Pancreas (tissue), 10 donors: ENCODE results near the gene IGSF21. TPM values are rescaled to one million over a fixed set of nuclear protein-coding genes. Genes with fewer than 3 reads are reported as not detected.

Source experiments
- ATAC-seq, 4 donors: fragments of 200-7000 bp; cut with Tn5 transposase; one replicate each; pipeline versions ENCODE4 v1.8.0 to v1.9.1; 2020; ENCODE audit warnings: mild to moderate bottlenecking in 4 of 4, moderate library complexity in 4 of 4
- DNase-seq, 6 donors: peaks; one replicate each; pipeline ENCODE4 v3.0.0-alpha.2; 2020
- FAIRE-seq: peaks from 2 replicates; lab custom pipeline; 2012; peaks lifted over from hg19 to GRCh38; lab: Jason Lieb, UNC
- H3K27ac ChIP-seq, 4 donors: fragments of 200-600 bp; sonication (generic); 1 replicate in 3 of 4; 2 replicates in 1 of 4; pipeline versions ENCODE4 v1.5.0 to v1.8.0; 2020
- H3K27me3 ChIP-seq, 4 donors: fragments of 200-600 bp; one replicate each; pipeline ENCODE4 v1.8.0; 2021
- H3K36me3 ChIP-seq, 3 donors: fragments of 200-600 bp; sonication (generic) in 1 of 3; one replicate each; pipeline versions ENCODE4 v1.5.0 to v1.8.0; 2020 to 2021
- H3K4me1 ChIP-seq, 3 donors: fragments of 200-600 bp; one replicate each; pipeline ENCODE4 v1.8.0; 2021
- H3K4me3 ChIP-seq, 4 donors: fragments of 200-600 bp; sonication (generic) in 2 of 4; one replicate each; pipeline versions ENCODE4 v1.5.0 to v1.8.0; 2020 to 2021
- H3K9me3 ChIP-seq, 4 donors: fragments of 200-600 bp; one replicate each; pipeline ENCODE4 v1.8.0; 2021
- CTCF ChIP-seq, 4 donors: fragments of 200-600 bp; sonication (generic) in 3 of 4; IDR thresholded peaks; one replicate each; pipeline versions ENCODE4 v1.5.0 to v1.8.0; 2021; ENCODE audit warnings: antibody characterized with exemption in 4 of 4
- WGBS, 2 donors: extraction: QIAGEN DNeasy Blood & Tissue Kit; methylation state at CpG; one replicate each; pipeline ENCODE4 v1.1.7; 2013; 5-methylcytosine and 5-hydroxymethylcytosine counted together
- intact Hi-C, 3 donors: fragments of 100-400 bp; cut with DNase I; formaldehyde crosslinking; loops; one replicate each; pipeline versions ENCODE4 v1.11.1 to v1.14.2; 2022
- polyA plus RNA-seq, 2 donors: library from polyadenylated mRNA; stranded (reverse); fragments of 200-250 nt; gene quantifications; one replicate each; pipeline ENCODE4 v1.2.3, GENCODE V29; 2013
- total RNA-seq, 6 donors: library from RNA; stranded (reverse); fragmentation: NEBNext Ultra II Directional in 4 of 6; extraction: Animal tissue kit (Norgen Biotek cat#: 25700) in 4 of 6; gene quantifications; one replicate each; pipeline versions ENCODE4 v1.2.1 to v1.2.4, GENCODE V29; 2021 to 2023
- donor health status: healthy with polysubstance abuse.
- donor health status: DM: no; HTN: no; CAD: no; lungs with moderate emphysema.
- donor health status: DM: no; HTN: no; CAD: no.
- donor health status: control.
- donor health status: control.
- donor health status: Bipolar disorder and iron deficiency.
- donor health status: DM: yes; HTN: yes; CAD: no.
- donor health status: DM: no; HTN: no; CAD: no.
- donor health status: DM: no; HTN: no; CAD: no.
- donor health status: DM: yes; HTN: yes; CAD: no.

The IGSF21 gene
- total and polyA plus RNA-seq, 8 donors, result 0.28 to 1.3 (median 0.92) TPM; not detected in 1

DNA sequence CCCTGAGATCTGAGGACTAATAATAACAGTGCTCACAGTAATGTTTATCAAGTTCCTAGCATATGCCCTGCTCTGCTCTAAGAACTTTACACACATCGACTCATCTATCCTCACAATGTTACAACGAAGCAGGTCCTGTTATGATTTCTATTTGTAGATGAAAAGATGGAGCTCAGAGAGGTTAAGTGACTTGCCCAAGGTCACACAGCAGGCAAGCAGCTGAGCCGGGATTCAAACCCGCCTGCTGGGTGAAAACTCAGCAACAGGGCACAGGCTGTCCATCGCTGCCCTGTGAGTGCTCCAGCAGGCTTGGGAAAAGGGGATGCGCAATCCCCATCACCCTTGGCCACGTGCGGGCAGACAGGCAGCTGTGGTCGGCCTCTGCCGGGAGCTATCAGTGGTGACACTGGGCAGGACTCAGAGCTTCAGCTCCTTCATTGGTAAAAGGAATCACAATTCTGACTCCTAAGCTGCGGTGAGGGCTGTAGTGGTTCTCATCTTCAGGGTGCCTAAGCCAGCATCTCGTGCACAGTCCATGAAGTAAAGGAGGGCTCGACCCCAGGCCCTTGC is 199.8 kb downstream of the IGSF21 start:
- Histone ChIP-seq H3K9me3 (no peaks in the 10 kb centered on the region), H3K27ac (no peak overlapping the region), H3K4me1 (no peaks in the 10 kb centered on the region), H3K4me3 (no peak overlapping the region), H3K27me3 (no peaks in the 10 kb centered on the region), H3K36me3 (no peaks in the 10 kb centered on the region)
- no peak for DNase-seq
- intact Hi-C loops, result loop anchor here in 1 of 3 donors (10.0 kb wide), 1 partner anchor 267 kb away; no protein-coding TSS in a partner anchor
- WGBS, 2 donors, result 62 to 68% methylated on average over 13 of the region's 13 CpGs
- no peak for FAIRE-seq
- TF ChIP-seq CTCF (IDR thresholded peaks at IDR 0.05), result no peak
- ATAC-seq, result no peak

GRCh38 chr1:18309552-18310155 is 202.1 kb downstream of the IGSF21 start:
- no peaks in the 10 kb centered on the region for H3K36me3 ChIP-seq
- no peak overlapping the region for H3K4me3 ChIP-seq
- H3K27ac ChIP-seq, result no peak overlapping the region
- intact Hi-C loops, result loop anchor here in 1 of 3 donors (10.0 kb wide), 1 partner anchor 265 kb away; no protein-coding TSS in a partner anchor
- DNase-seq (no peak), FAIRE-seq (no peak), ATAC-seq (peak in 2 of 4 donors; percentile 14 to 31)
- TF ChIP-seq CTCF (IDR thresholded peaks at IDR 0.05), result no peak
- no peaks in the 10 kb centered on the region for H3K9me3 ChIP-seq
- H3K4me1 ChIP-seq, result no peaks in the 10 kb centered on the region
- WGBS, 2 donors, result 75 to 78% methylated on average over 10 of the region's 10 CpGs
- no peaks in the 10 kb centered on the region for H3K27me3 ChIP-seq

- Histone ChIP-seq H3K27me3 (no peaks in the 10 kb centered on the region), H3K27ac (no peak overlapping the region), H3K36me3 (no peaks in the 10 kb centered on the region), H3K4me1 (peaks cover 0 to 8% (median 0%) of the 10 kb centered on the region in 3 donors), H3K4me3 (no peak overlapping the region), H3K9me3 (no peaks in the 10 kb centered on the region)
- WGBS, 2 donors, result 77 to 80% methylated on average over 10 of the region's 10 CpGs
- ATAC-seq, result no peak
- no peak for FAIRE-seq
- TF ChIP-seq CTCF (IDR thresholded peaks at IDR 0.05), result no peak
- intact Hi-C loops, result no loop called here
- no peak for DNase-seq
Measured at GRCh38 chr1:18312961-18313360, 205.4 kb downstream of the IGSF21 start.

- no peak for FAIRE-seq
- 82 to 89% methylated on average over 2 of the region's 2 CpGs for WGBS, 2 donors
- H3K4me1 ChIP-seq, result peaks cover 0 to 8% (median 0%) of the 10 kb centered on the region in 3 donors
- no peaks in the 10 kb centered on the region for H3K27me3 ChIP-seq
- H3K27ac ChIP-seq, result no peak overlapping the region
- no peaks in the 10 kb centered on the region for H3K9me3 ChIP-seq
- TF ChIP-seq CTCF (IDR thresholded peaks at IDR 0.05), result no peak
- no peak for DNase-seq
- no peak for ATAC-seq
- no peaks in the 10 kb centered on the region for H3K36me3 ChIP-seq
- H3K4me3 ChIP-seq, result no peak overlapping the region
- intact Hi-C loops, result no loop called here
Measured at GRCh38 chr1:18313523-18313922, 205.9 kb downstream of the IGSF21 start.

DNA sequence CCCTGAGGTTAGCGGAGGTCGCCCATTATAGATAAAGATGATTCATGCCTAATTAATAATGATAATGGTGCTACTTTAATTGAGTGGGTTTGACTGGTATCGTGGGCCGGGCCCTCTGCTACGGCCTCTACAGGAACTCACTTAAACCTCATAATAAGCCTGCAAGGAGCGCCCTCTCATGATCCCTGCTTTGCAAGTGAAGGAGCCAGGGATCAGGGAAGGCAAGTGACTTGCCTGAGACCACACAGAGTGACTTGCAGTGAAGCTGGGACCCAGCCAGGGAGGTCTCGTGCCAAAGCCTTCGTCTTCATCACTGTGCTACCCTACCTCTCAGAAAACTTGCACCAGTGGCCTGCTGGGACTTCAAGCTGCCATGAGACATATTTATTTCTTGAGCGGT is 206.8 kb downstream of the IGSF21 start:
- H3K4me3 ChIP-seq, result no peak overlapping the region
- ATAC-seq (no peak), DNase-seq (no peak), FAIRE-seq (no peak)
- WGBS, 2 donors, result 63 to 68% methylated on average over 9 of the region's 9 CpGs
- intact Hi-C loops, result no loop called here
- peaks cover 0 to 8% (median 0%) of the 10 kb centered on the region in 3 donors for H3K4me1 ChIP-seq
- no peak overlapping the region for H3K27ac ChIP-seq
- no peaks in the 10 kb centered on the region for H3K9me3 ChIP-seq
- TF ChIP-seq CTCF (IDR thresholded peaks at IDR 0.05), result no peak
- no peaks in the 10 kb centered on the region for H3K27me3 ChIP-seq
- H3K36me3 ChIP-seq, result no peaks in the 10 kb centered on the region
